Neural cell (in vitro differentiated cells): ENCODE results near the gene PIGP. TPM values are rescaled to one million over a fixed set of nuclear protein-coding genes. Genes with fewer than 3 reads are reported as not detected.

Experiments
- H2AFZ ChIP-seq: fragments of 200-600, 300-800 bp; sonication (generic), shearing (Covaris generic); 2 replicates; pipeline ENCODE4 v1.6.0; 2014; ENCODE audit warnings: low read depth, mild to moderate bottlenecking, antibody characterized with exemption, low read length, moderate library complexity
- H3F3A ChIP-seq: fragments of 200-600 bp; shearing (Covaris generic); 2 replicates; pipeline ENCODE4 v1.6.1; 2016; ENCODE audit warnings: mild to moderate bottlenecking, moderate library complexity, mixed read lengths, antibody characterized with exemption, low read length; ENCODE audit not compliant: insufficient read depth, poor library complexity, severe bottlenecking
- H3K27ac ChIP-seq: fragments of 200-600, 300-800 bp; sonication (generic), shearing (Covaris generic); 2 replicates; pipeline ENCODE4 v1.5.1; 2014; ENCODE audit warnings: mild to moderate bottlenecking, low read length, moderate library complexity
- H3K27me3 ChIP-seq: fragments of 300-800, 200-600 bp; sonication (generic), shearing (Covaris generic); 2 replicates; pipeline ENCODE4 v1.6.0; 2014; ENCODE audit warnings: mild to moderate bottlenecking, low read depth, low read length, moderate library complexity; ENCODE audit not compliant: insufficient read depth
- H3K36me3 ChIP-seq: fragments of 300-800, 200-600 bp; sonication (generic), shearing (Covaris generic); 2 replicates; pipeline ENCODE4 v1.5.1; 2014; ENCODE audit warnings: mild to moderate bottlenecking, antibody characterized with exemption, low read length, moderate library complexity; ENCODE audit not compliant: insufficient read depth
- H3K4me2 ChIP-seq: fragments of 300-800, 200-600 bp; sonication (generic), shearing (Covaris generic); 2 replicates; pipeline ENCODE4 v1.6.0; 2014; ENCODE audit warnings: mild to moderate bottlenecking, low read length
- H3K4me3 ChIP-seq: fragments of 300-800, 200-600 bp; sonication (generic), shearing (Covaris generic); 2 replicates; pipeline ENCODE4 v1.5.1; 2014; ENCODE audit warnings: mild to moderate bottlenecking, low read length, moderate library complexity
- H3K79me2 ChIP-seq: fragments of 200-600 bp; shearing (Covaris generic); replicated peaks from 2 replicates; pipeline ENCODE4 v1.6.0; 2014; ENCODE audit warnings: mild to moderate bottlenecking, low read length, moderate library complexity; ENCODE audit not compliant: insufficient read depth
- H3K9ac ChIP-seq: fragments of 300-800, 200-600 bp; sonication (generic), shearing (Covaris generic); 2 replicates; pipeline ENCODE4 v1.6.1; 2016; ENCODE audit warnings: mild to moderate bottlenecking, low read length, mixed read lengths
- H3K9me2 ChIP-seq: fragments of 200-600 bp; shearing (Covaris generic); 2 replicates; pipeline ENCODE4 v1.6.1; 2016; ENCODE audit warnings: mild to moderate bottlenecking, low read length, mixed read lengths; ENCODE audit not compliant: insufficient read depth
- H3K9me3 ChIP-seq: fragments of 200-600, 300-800 bp; sonication (generic), shearing (Covaris generic); 2 replicates; pipeline ENCODE4 v1.6.1; 2016; ENCODE audit warnings: mild to moderate bottlenecking, mixed run types, low read length, moderate library complexity, mixed read lengths
- H4K20me1 ChIP-seq: fragments of 200-600 bp; shearing (Covaris generic); 2 replicates; pipeline ENCODE4 v1.6.1; 2016; ENCODE audit warnings: mild to moderate bottlenecking, mixed run types; ENCODE audit not compliant: insufficient read depth
- CTCF ChIP-seq: fragments of 450-650 bp; IDR thresholded peaks from 2 replicates; pipeline ENCODE4 v1.5.1; 2014; ENCODE audit warnings: antibody characterized with exemption, mild to moderate bottlenecking, moderate library complexity; ENCODE audit not compliant: poor library complexity, severe bottlenecking
- EP300 ChIP-seq: fragments of 450-650 bp; conservative IDR thresholded peaks from 2 replicates; pipeline ENCODE4 v1.6.1; 2014; ENCODE audit warnings: antibody characterized with exemption, mild to moderate bottlenecking, moderate library complexity; ENCODE audit not compliant: poor library complexity, severe bottlenecking
- EZH2 ChIP-seq: fragments of 200-600, 300-800 bp; shearing (Covaris generic), sonication (generic); IDR thresholded peaks from 2 replicates; pipeline ENCODE4 v1.6.1; 2014; ENCODE audit warnings: antibody characterized with exemption, low read length, borderline replicate concordance, mild to moderate bottlenecking; ENCODE audit not compliant: insufficient read depth, poor library complexity, severe bottlenecking
- MXI1 ChIP-seq: fragments of 450-650 bp; conservative IDR thresholded peaks from 2 replicates; pipeline ENCODE4 v1.6.1; 2014; ENCODE audit warnings: antibody characterized with exemption, mild to moderate bottlenecking; ENCODE audit not compliant: poor library complexity, severe bottlenecking
- POLR2AphosphoS5 ChIP-seq: IDR thresholded peaks from 2 replicates; pipeline ENCODE4 v1.6.1; 2012
- RAD21 ChIP-seq: fragments of 450-650 bp; conservative IDR thresholded peaks from 2 replicates; pipeline ENCODE4 v1.6.1; 2014; ENCODE audit warnings: antibody characterized with exemption, mild to moderate bottlenecking, moderate library complexity
- REST ChIP-seq: IDR thresholded peaks from 2 replicates; pipeline ENCODE4 v1.6.1; 2012; ENCODE audit warnings: borderline replicate concordance
- SMC3 ChIP-seq: fragments of 450-650 bp; conservative IDR thresholded peaks from 2 replicates; pipeline ENCODE4 v1.6.1; 2014; ENCODE audit warnings: antibody characterized with exemption, mild to moderate bottlenecking, moderate library complexity; ENCODE audit not compliant: poor library complexity
- TAF1 ChIP-seq: IDR thresholded peaks from 2 replicates; pipeline ENCODE4 v1.6.1; 2012; ENCODE audit warnings: low read depth
- polyA plus RNA-seq: library from polyadenylated mRNA; depleted of rRNA; stranded (reverse); fragments of >200 nt; gene quantifications from 2 replicates; pipeline ENCODE4 v1.2.3, GENCODE V29; 2014

The PIGP gene
- polyA plus RNA-seq, 1 donor from 2014 or later, result 38.5 TPM

GRCh38 chr21:37044643-37045042 is 28.2 kb downstream of the PIGP start:
- H3K27me3 ChIP-seq, result no peaks in the 10 kb centered on the region

GRCh38 chr21:37043818-37044217 is 29.1 kb downstream of the PIGP start:
- H4K20me1 ChIP-seq, result no peaks in the 10 kb centered on the region

More at GRCh38 chr21:37044643-37045042, 28.2 kb downstream of the PIGP start:
- H3F3A ChIP-seq, result no peaks in the 10 kb centered on the region
- H3K9ac ChIP-seq, result no peak overlapping the region
- no peak overlapping the region for H3K4me2 ChIP-seq
- no peaks in the 10 kb centered on the region for H3K9me2 ChIP-seq
- no peaks in the 10 kb centered on the region for H3K36me3 ChIP-seq
- TF ChIP-seq SMC3, result no peak
- no peak for TF ChIP-seq TAF1
- no peak for TF ChIP-seq CTCF
- no peak for TF ChIP-seq REST
- TF ChIP-seq MXI1, result no peak
- no peak for TF ChIP-seq EZH2
- no peaks in the 10 kb centered on the region for H4K20me1 ChIP-seq
- H3K27ac ChIP-seq, result no peak overlapping the region
- H3K79me2 ChIP-seq, result no peaks in the 10 kb centered on the region
- no peak overlapping the region for H2AFZ ChIP-seq
- H3K9me3 ChIP-seq, result no peaks in the 10 kb centered on the region
- H3K4me3 ChIP-seq, result no peak overlapping the region

GRCh38 chr21:37041706-37042271 is 31.1 kb downstream of the PIGP start:
- Histone ChIP-seq H3K27me3 (no peaks in the 10 kb centered on the region), H3K4me2 (no peak overlapping the region), H4K20me1 (no peaks in the 10 kb centered on the region), H2AFZ (no peak overlapping the region), H3K9me2 (no peaks in the 10 kb centered on the region), H3K9ac (no peak overlapping the region), H3K9me3 (no peaks in the 10 kb centered on the region), H3K4me3 (no peak overlapping the region), H3K36me3 (no peaks in the 10 kb centered on the region), H3K79me2 (no peaks in the 10 kb centered on the region), H3K27ac (no peak overlapping the region), H3F3A (no peaks in the 10 kb centered on the region)
- no peak for TF ChIP-seq EZH2
- TF ChIP-seq RAD21, result no peak
- TF ChIP-seq MXI1, result no peak
- TF ChIP-seq POLR2AphosphoS5, result no peak
- TF ChIP-seq EP300, result no peak
- TF ChIP-seq REST, result no peak
- no peak for TF ChIP-seq SMC3
- no peak for TF ChIP-seq TAF1
- no peak for TF ChIP-seq CTCF

More at GRCh38 chr21:37043818-37044217, 29.1 kb downstream of the PIGP start:
- Histone ChIP-seq H3K36me3 (no peaks in the 10 kb centered on the region), H3F3A (no peaks in the 10 kb centered on the region), H3K9me3 (no peaks in the 10 kb centered on the region), H3K9me2 (no peaks in the 10 kb centered on the region), H3K79me2 (no peaks in the 10 kb centered on the region), H3K9ac (no peak overlapping the region), H3K4me2 (no peak overlapping the region), H3K27me3 (no peaks in the 10 kb centered on the region), H3K27ac (no peak overlapping the region), H2AFZ (no peak overlapping the region), H3K4me3 (no peak overlapping the region)
- TF ChIP-seq TAF1, result no peak
- TF ChIP-seq MXI1, result no peak
- no peak for TF ChIP-seq RAD21
- TF ChIP-seq SMC3, result no peak
